Activated T-cell treated with anti-CD3 and anti-CD28 coated beads, Interleukin-2, amount 50 U/mL, for 1 hour (primary cell): ENCODE measurements around the gene STAT6.
A peak's percentile ranks its signal among the peaks of the same experiment; 100 is the strongest.

ENCODE experiments used
- DNase-seq: peaks from one replicate; pipeline ENCODE4 v3.0.0-alpha.2; 2020

The STAT6 gene

DNA sequence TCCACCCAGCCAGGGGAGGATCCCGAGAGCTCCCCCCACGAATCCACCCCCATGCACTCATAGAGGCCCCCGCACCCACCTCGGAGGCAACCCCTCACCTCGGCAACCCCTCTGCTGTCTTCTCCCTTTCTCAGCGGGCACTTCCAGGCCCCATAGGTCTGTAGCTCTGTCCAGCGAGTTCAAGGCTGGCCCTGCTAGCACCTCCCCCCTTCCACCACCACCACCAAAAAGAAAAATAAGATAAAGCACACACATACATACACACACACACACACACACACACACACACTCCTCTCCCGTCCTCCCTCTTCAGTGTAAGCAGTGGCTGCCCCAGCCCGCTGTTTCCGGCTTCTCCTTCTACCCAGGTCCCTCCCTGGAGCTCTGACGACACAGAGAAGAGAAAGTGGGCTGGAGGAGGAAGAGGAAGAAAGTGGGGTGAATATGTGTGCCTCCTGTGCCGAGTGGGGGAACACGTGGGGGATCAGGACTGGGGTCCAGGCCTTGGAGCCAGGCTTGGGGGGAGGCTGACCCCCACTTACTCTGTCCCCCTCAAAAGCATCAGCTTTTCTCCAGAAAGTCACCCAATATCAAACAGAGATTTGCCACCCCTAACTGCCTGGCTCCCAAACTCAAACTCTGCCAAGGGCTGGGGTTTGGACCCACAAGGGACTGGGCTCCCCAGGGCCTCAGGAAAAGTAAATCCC is at the start of gene STAT6:
Gene STAT6, minus strand, starts transcription at position 332 of the 704 bp plus-strand sequence. CDS start 3,084 bp downstream, outside the sequence.
- DNase-seq = peak; percentile 77

DNA sequence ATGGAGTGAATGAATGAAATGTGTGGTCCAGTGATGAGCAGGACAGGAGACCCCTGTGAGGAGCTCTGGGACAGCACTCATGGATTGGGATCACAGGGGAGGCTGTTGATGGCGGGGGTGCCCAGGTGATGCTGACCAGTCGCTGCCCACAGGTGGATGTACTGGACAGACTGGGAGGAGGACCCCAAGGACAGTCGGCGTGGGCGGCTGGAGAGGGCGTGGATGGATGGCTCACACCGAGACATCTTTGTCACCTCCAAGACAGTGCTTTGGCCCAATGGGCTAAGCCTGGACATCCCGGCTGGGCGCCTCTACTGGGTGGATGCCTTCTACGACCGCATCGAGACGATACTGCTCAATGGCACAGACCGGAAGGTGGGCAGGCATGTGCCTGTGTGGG is 49.6 kb upstream of the STAT6 start:
- no peak for DNase-seq

DNA sequence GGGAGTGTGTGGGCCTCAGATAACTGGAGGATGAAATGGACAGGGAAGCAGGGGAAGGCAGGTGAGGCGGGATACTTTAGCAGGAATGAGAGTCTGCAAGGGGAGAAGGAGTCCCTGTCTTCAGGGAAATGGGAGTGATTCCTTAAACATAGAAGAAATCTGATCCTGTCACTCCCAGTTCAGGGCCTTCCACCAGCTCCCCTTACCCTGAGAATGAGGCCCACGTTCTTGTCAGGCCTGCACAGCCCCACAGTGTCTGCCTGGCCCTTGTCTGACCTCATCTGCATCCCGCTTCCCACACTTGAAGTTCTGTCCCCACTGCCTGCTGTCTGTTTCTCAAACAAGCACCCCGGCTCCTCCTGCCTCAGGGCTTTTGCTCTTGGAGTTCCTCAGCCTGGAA is 48.9 kb upstream of the STAT6 start:
- no peak for DNase-seq

DNA sequence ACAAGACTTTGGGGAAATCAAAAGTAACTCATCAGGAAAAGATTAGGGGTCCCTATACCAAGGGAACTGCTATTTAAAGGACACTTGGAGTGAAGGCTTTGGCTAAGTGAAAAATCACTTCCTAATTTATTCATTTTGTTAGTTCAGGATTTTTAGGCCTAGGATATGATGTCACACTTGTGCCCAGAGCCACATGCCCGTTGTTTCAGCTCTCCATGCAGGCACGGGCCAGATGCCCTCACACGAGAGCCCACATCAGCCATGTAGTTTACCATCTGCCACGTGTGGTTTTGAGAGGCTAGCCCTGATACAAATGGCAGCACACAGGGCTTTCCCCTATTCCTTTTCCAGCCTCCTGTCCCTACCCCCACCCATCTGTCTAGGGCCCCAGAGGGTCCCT is 48.1 kb upstream of the STAT6 start:
- DNase-seq = no peak

DNA sequence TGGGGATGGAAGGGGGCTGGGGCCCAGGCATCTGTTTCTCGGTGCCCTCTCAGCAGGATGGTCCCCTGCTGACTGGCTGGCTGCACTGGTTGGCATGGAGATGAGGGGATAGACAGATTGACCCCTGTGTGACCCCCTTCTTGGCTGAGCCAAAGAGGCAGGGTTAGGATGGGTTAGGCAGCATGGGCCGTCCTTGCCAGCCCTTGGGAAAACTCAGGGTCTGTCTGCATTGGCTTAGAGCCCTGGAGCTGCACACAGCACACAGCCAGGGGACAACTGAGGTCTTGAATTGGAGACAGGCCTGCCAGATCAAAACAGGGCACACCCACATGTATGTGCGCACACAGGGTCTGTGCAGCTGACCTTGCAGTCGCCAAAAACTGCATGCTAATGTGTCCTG is 47.5 kb upstream of the STAT6 start:
- no peak for DNase-seq

- DNase-seq = no peak
Observed at GRCh38 chr12:57158186-57158585, 47.0 kb upstream of the STAT6 start.

GRCh38 chr12:57157588-57158173 is 46.5 kb upstream of the STAT6 start:
- DNase-seq = no peak

- no peak for DNase-seq
Observed at GRCh38 chr12:57156701-57157403, 45.7 kb upstream of the STAT6 start.

GRCh38 chr12:57154804-57155434 is 43.8 kb upstream of the STAT6 start:
- DNase-seq = no peak

- no peak for DNase-seq
Observed at GRCh38 chr12:57154076-57154475, 42.9 kb upstream of the STAT6 start.

GRCh38 chr12:57153415-57153997 is 42.3 kb upstream of the STAT6 start:
- no peak for DNase-seq

- DNase-seq = no peak
Observed at GRCh38 chr12:57152639-57153038, 41.5 kb upstream of the STAT6 start.

GRCh38 chr12:57151741-57152630 is 40.8 kb upstream of the STAT6 start:
- no peak for DNase-seq

- no peak for DNase-seq
Observed at GRCh38 chr12:57150400-57151000, 39.3 kb upstream of the STAT6 start.

- DNase-seq = no peak
Observed at GRCh38 chr12:57149245-57149900, 38.2 kb upstream of the STAT6 start.

DNA sequence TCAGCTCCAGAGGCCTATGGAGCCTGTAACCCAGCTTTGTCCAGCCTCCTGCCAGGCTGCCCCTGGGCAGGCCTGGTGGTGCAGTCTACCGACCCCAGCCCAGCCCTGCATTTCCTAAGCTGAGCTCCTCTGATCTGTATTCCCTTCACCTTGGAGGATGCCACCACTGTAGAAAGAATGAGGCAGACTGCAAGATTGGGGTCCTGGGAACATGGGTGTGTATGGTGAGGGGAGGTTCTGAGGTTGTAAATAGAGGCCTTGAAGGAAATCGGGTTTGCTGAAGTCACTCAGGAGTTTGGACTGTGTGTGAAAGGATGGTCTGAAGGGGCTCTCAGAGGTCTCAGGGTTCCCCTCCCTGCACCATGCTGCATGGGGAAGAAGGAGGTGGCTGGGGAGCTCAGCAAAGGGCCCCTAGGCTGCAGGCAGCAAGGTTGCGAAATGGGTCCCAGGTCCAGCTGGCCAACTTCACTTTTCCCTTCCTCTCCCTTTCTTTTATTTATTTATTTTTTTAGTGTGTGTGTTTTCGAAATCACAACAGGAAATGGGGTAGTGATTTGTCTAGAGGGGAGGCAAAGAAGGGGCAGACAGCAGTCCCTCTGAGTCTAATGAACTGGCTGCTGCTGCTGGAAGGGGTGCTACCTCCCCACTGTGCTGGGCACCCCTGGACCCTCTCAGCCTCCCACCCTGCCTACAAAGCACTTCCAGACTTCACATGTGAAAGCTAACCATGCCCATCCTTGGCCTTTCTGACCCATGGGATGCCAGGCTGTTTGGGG is 37.5 kb upstream of the STAT6 start:
- DNase-seq = no peak

- no peak for DNase-seq
Observed at GRCh38 chr12:57146961-57147944, 36.1 kb upstream of the STAT6 start, which contains the start of gene LRP1-AS. Gene LRP1-AS, minus strand, starts transcription at chr12:57147619.

DNA sequence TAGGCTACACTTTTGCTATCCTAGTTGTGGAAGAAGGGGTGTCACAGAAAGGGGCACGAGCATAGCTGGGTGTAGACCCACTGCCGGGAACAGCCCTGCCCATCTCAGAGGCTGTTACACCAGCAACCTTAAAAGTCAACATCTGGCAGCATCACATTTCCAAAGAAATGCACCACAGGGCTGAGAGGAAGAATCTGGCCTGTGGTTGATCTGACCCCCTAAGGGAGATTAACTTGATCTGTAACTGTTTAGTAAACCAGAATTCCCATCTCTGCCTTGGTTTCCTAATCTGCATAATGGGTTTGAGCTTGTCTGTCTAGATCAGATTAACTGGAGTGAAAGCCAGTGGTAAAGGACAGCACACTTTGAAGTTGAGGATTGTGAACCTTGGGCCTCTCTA is 34.9 kb upstream of the STAT6 start:
- DNase-seq = no peak

- DNase-seq = no peak
Observed at GRCh38 chr12:57145460-57146059, 34.4 kb upstream of the STAT6 start.
